PFSK-1 (cell line): Measurements from ENCODE around the gene OR2W1.

ENCODE experiments used
- FOXP2 ChIP-seq: optimal IDR thresholded peaks from 2 replicates; pipeline ENCODE3; 2011; ENCODE audit warnings: borderline replicate concordance, control low read depth, inconsistent platforms; ENCODE audit not compliant: insufficient read depth; ENCODE audit errors: extremely low read length, extremely low read depth
- POLR2AphosphoS5 ChIP-seq: IDR thresholded peaks from 2 replicates; pipeline ENCODE4 v1.6.1; 2012; ENCODE audit warnings: low read depth, mild to moderate bottlenecking, control low read depth, low read length, moderate library complexity
- REST ChIP-seq, 2 experiments: IDR thresholded peaks; 2 replicates each; pipeline versions ENCODE4 v1.6.1 to v1.8.0; 2011 to 2012; ENCODE audit warnings: low read depth in 2 of 2, low read length in 2 of 2, control low read depth in 1 of 2, inconsistent platforms in 1 of 2, mild to moderate bottlenecking in 1 of 2, moderate library complexity in 1 of 2; ENCODE audit not compliant: insufficient read depth in 1 of 2

- TF ChIP-seq REST (IDR thresholded peaks at IDR 0.05; ENCODE audit: insufficient read depth in 1 of 2, low read depth in 2 of 2, low read length in 2 of 2) (no peak), POLR2AphosphoS5 (no peak), FOXP2 (no peak)
These were observed at the start of gene OR2W1 for GRCh38 chr6:29045075-29045474.
